CD4-positive, alpha-beta T cell treated with Interleukin-10 for 1 hour (primary cell): Measurements from ENCODE around the gene SLC35A1.

Source experiments
- DNase-seq: peaks from one replicate; pipeline ENCODE4 v3.0.0-alpha.2; 2020

The SLC35A1 gene

GRCh38 chr6:87534377-87535047 lies 61.7 kb downstream of the SLC35A1 start:
- DNase-seq = no peak

- DNase-seq = no peak
Measured at GRCh38 chr6:87538510-87539260, 65.9 kb downstream of the SLC35A1 start.

- no peak for DNase-seq
Measured at GRCh38 chr6:87539554-87539953, 66.8 kb downstream of the SLC35A1 start.

- no peak for DNase-seq
Measured at GRCh38 chr6:87540539-87540938, 67.8 kb downstream of the SLC35A1 start.

- no peak for DNase-seq
Measured at GRCh38 chr6:87541041-87541440, 68.3 kb downstream of the SLC35A1 start.

- no peak for DNase-seq
Measured at GRCh38 chr6:87541744-87542143, 69.0 kb downstream of the SLC35A1 start.

- DNase-seq = no peak
Measured at GRCh38 chr6:87543696-87544473, 71.1 kb downstream of the SLC35A1 start.

- DNase-seq = no peak
Measured at GRCh38 chr6:87544474-87544735, 71.6 kb downstream of the SLC35A1 start.

- no peak for DNase-seq
Measured at GRCh38 chr6:87551799-87552198, 79.0 kb downstream of the SLC35A1 start.

- no peak for DNase-seq
Measured at GRCh38 chr6:87553159-87553765, 80.5 kb downstream of the SLC35A1 start.

GRCh38 chr6:87555506-87555905 lies 82.7 kb downstream of the SLC35A1 start:
- DNase-seq = no peak

GRCh38 chr6:87558446-87558845 lies 85.7 kb downstream of the SLC35A1 start:
- no peak for DNase-seq

GRCh38 chr6:87561017-87561416 lies 88.2 kb downstream of the SLC35A1 start:
- no peak for DNase-seq
